ENCODE data around the gene GPR160. TPM values are rescaled to one million over a fixed set of nuclear protein-coding genes. Genes with fewer than 3 reads are reported as not detected.

Gene GPR160
- total RNA-seq, 1 experiment from 2014 or later, result 0.40 TPM

Other genes with a start within 250 kb of the GPR160 start
- gene LRRIQ4, start 225.1 kb upstream of the GPR160 start, total RNA-seq (2014; rRNA removed; shearing (Covaris generic)), result 0.18 and 0.20 TPM in 2 replicates
- 5.4 and 7.6 TPM in 2 replicates for gene LRRC34, start 225.1 kb upstream of the GPR160 start, total RNA-seq (2014; rRNA removed; shearing (Covaris generic))
- gene LRRC31, start 168.1 kb upstream of the GPR160 start, total RNA-seq (2014; rRNA removed; shearing (Covaris generic)), result not detected in 2 replicates
- gene SAMD7, start 126.4 kb upstream of the GPR160 start, total RNA-seq (2014; rRNA removed; shearing (Covaris generic)), result not detected in 2 replicates
- gene SEC62, start 71.2 kb upstream of the GPR160 start, total RNA-seq (2014; rRNA removed; shearing (Covaris generic)), result 41.3 and 45.1 TPM in 2 replicates
- gene PHC3, start 143.7 kb downstream of the GPR160 start, total RNA-seq (2014; rRNA removed; shearing (Covaris generic)), result 29.8 and 33.2 TPM in 2 replicates
- 37.1 and 45.1 TPM in 2 replicates for gene PRKCI, start 184.4 kb downstream of the GPR160 start, total RNA-seq (2014; rRNA removed; shearing (Covaris generic))